Stomach (tissue), 4 donors: Measurements from ENCODE around the gene KRTAP10-3.

Experiments
- POLR2A ChIP-seq, 4 donors: fragments of 450-650 bp; IDR thresholded peaks; one replicate each; pipeline ENCODE4 v1.6.1; 2016; ENCODE audit warnings: antibody characterized with exemption in 4 of 4, control low read depth in 2 of 4, mild to moderate bottlenecking in 1 of 4, moderate library complexity in 1 of 4
- TF ChIP-seq, protein P1 (sequence below), 7 experiments: fragments of 450-650 bp in 4 of 7; fragments of 200-600 bp in 3 of 7; sonication (generic) in 3 of 7; IDR thresholded peaks; one replicate each; pipeline ENCODE4 v1.5.1; 2016 to 2019; ENCODE audit warnings: antibody characterized with exemption in 7 of 7, control low read depth in 2 of 7, mild to moderate bottlenecking in 1 of 7

DNA sequence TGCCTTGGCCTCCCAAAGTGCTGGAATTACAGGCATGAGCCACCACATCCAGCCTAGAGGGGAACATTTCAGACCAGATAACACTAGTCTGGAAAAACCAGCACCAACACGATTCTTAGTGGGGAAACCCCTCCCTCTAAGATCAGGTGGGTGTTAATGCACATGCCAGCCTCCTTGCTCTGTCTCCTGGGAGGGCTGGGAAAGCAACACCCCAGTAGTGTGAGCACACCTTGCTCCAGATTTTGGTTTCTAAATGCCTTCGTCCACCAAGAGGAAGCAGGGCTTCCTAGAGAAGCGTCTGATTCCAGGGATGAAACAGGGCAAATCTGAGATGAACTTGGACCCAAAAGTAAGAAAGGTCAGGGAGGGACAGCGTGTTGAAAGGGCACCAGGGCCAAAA lies 12.7 kb upstream of the KRTAP10-3 start:
- TF ChIP-seq POLR2A (IDR thresholded peaks at IDR 0.05), result no peak
- TF ChIP-seq, protein P1, sequence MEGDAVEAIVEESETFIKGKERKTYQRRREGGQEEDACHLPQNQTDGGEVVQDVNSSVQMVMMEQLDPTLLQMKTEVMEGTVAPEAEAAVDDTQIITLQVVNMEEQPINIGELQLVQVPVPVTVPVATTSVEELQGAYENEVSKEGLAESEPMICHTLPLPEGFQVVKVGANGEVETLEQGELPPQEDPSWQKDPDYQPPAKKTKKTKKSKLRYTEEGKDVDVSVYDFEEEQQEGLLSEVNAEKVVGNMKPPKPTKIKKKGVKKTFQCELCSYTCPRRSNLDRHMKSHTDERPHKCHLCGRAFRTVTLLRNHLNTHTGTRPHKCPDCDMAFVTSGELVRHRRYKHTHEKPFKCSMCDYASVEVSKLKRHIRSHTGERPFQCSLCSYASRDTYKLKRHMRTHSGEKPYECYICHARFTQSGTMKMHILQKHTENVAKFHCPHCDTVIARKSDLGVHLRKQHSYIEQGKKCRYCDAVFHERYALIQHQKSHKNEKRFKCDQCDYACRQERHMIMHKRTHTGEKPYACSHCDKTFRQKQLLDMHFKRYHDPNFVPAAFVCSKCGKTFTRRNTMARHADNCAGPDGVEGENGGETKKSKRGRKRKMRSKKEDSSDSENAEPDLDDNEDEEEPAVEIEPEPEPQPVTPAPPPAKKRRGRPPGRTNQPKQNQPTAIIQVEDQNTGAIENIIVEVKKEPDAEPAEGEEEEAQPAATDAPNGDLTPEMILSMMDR (IDR thresholded peaks at IDR 0.05), result no peak
